Left cardiac atrium (tissue), 4 donors: Measurements from ENCODE around the gene HCFC1R1. TPM values are rescaled to one million over a fixed set of nuclear protein-coding genes. Genes with fewer than 3 reads are reported as not detected.

ENCODE experiments used
- ATAC-seq, 2 donors: fragments of 200-7000 bp; cut with Tn5 transposase; one replicate each; pipeline ENCODE4 v1.9.1; 2020; ENCODE audit warnings: mild to moderate bottlenecking in 2 of 2, moderate library complexity in 2 of 2
- DNase-seq: peaks from one replicate; pipeline ENCODE4 v3.0.0-alpha.2; 2020
- intact Hi-C, 2 donors: fragments of 100-400 bp; cut with DNase I; formaldehyde crosslinking; loops; one replicate each; pipeline versions ENCODE4 v1.14.1 to v1.15.1; 2022 to 2023
- total RNA-seq, 2 donors: library from RNA; stranded (reverse); fragmentation: NEBNext Ultra II Directional; extraction: Animal tissue kit (Norgen Biotek cat#: 25700); gene quantifications; one replicate each; pipeline ENCODE4 v1.2.1, GENCODE V29; 2021
- donor health status: DM: no; HTN: yes; CAD: no.
- donor health status: DM: no; HTN: yes; CAD: no; lungs with severe emphysema.
- donor health status: DM: yes; HTN: yes; CAD: no.
- donor health status: Dilated cardiomyopathy.

The HCFC1R1 gene
- total RNA-seq, 2 donors from 2014 or later = 28.4 to 46.1 TPM

DNA sequence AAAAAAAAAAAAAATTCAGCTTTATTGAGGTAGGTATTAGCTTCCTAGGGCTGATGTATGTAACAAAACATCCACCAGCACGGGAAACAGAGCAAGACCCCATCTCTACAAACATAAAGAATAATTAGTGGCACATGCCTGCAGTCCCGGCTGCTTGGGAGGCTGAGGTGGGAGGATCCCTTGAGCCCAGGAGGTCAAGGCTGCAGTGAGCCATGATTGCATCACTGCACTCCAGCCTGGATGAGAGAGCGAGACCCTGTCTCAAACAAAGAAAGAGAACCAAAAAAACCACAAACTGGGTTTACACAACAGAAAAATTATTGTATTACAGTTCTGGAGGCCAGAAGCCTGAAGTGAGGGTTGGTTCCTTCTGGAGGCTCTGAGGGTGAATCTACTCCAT, 18.6 kb upstream of the HCFC1R1 start:
- intact Hi-C loops = no loop called here
- ATAC-seq (no peak), DNase-seq (no peak)

GRCh38 chr16:3038896-3039295, 15.2 kb upstream of the HCFC1R1 start:
- intact Hi-C loops = no loop called here
- DNase-seq (no peak), ATAC-seq (no peak)

- intact Hi-C loops = no loop called here
- DNase-seq (no peak), ATAC-seq (no peak)
Measured at GRCh38 chr16:3038256-3038655, 14.5 kb upstream of the HCFC1R1 start.

- no peak for DNase-seq
- no peak for ATAC-seq
- intact Hi-C loops = no loop called here
Measured at GRCh38 chr16:3036726-3037315, 13.1 kb upstream of the HCFC1R1 start, which contains the start of gene BICDL2. TSS of gene BICDL2 (minus strand) at chr16:3036944. CDS start at chr16:3035496, 1,448 bp downstream.

GRCh38 chr16:3035972-3036725, 12.4 kb upstream of the HCFC1R1 start:
- DNase-seq (no peak), ATAC-seq (no peak)
- intact Hi-C loops = no loop called here

DNA sequence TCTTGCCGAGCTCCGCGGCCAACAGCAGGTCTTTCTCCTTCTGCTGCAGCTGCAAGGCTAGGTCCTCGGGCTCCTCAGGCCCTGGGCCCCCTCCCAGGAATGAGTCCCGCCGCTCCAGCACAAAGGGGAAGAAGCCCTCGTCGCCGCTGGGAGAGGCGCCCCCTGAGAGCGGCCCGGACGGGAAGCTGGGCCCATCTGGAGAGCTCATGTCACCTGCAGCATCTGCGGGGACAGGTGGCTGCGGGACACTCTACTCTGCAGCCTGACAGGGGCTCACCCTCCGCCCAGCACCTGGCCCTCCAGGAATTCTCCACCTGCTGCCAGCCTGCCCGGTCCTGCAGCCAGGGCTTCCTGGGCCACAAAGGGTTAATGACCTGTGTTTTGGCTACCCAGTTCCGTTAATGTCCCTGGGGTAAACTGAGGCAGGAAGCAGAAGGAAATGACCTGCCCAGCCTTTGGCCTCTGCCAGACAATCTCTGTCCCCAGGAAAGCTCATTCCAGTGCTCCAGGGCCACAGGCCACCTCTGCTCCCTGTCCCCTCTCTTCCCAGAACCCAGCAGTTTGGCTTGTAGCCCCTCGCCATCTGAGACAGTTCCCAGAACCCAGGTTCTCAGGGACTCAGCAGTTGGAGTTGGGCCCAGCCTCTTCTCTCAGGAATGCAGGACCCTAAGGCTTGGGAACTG, 11.7 kb upstream of the HCFC1R1 start:
- no peak for DNase-seq
- ATAC-seq = no peak
- intact Hi-C loops = no loop called here

GRCh38 chr16:3032624-3033023, 8.9 kb upstream of the HCFC1R1 start:
- intact Hi-C loops = no loop called here
- no peak for DNase-seq
- ATAC-seq = no peak

DNA sequence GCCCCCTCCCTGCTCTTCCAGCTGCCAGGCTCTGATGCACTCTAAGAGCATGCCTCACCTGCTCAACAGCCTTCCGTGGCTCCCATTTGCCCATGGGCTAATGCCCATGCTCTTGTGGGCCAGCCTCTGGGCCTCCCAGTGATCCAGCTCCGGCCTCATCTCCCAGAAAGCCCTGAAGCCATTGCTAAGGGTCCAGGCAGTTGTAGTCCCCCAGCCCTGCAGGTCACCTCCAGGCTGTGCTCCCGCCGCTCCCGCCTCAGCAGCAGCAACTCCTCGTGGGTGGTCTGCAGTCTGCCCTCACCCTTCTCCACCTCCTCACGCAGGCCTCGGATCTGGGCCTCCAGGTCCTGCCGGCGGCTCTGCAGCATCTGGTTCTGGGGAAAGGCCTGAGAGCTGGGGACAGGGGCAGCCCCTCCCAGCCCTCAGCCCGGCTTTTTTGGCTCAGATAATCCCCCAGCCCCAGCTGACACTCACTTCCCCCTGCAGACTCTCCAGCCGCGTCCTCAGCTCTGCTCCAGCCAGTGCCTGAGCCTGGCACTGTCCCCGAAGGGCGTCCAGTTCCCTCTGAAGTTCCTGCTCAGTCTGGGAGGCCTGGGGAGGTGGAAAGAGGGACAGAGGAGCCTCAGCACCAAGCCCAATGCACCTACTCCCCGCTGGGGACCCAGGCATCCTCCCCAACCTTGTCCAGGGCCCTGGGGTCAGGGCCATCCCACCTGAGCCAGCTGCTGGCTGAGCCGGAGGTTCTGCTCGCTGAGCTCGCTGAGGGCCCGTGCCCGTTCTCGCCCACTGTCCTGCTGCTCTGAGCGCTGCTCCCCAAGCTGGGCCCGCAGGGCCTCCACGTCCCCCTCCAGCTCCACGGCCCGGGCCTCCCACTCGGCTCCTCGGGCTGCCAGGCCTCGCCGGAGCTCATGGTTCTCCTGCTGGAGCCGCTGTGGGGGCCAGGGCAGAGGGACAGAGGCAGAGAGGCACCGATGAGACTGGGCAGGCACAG, 6.8 kb upstream of the HCFC1R1 start:
- DNase-seq (no peak), ATAC-seq (no peak)
- intact Hi-C loops = no loop called here

GRCh38 chr16:3029491-3030221, 5.9 kb upstream of the HCFC1R1 start:
- ATAC-seq = peak in 1 of 2 donors; percentile 28
- no peak for DNase-seq
- intact Hi-C loops = loop anchor here in 1 of 2 donors (5.0 kb wide), 1 partner anchor 103 kb away; no protein-coding TSS in a partner anchor

- DNase-seq = no peak
- ATAC-seq = no peak
- intact Hi-C loops = loop anchor here in 1 of 2 donors (5.0 kb wide), 1 partner anchor 103 kb away; no protein-coding TSS in a partner anchor
Measured at GRCh38 chr16:3028716-3029319, 5.1 kb upstream of the HCFC1R1 start.

- peak; percentile 80 for DNase-seq
- ATAC-seq = peak; percentile 26 to 27
- intact Hi-C loops = loop anchor here in 1 of 2 donors (5.0 kb wide), 1 partner anchor 104 kb away; no protein-coding TSS in a partner anchor
Measured at GRCh38 chr16:3027983-3028715, 4.4 kb upstream of the HCFC1R1 start.

GRCh38 chr16:3027489-3027795, 3.7 kb upstream of the HCFC1R1 start:
- no peak for DNase-seq
- intact Hi-C loops = loop anchor here in 1 of 2 donors (5.0 kb wide), 1 partner anchor 105 kb away; no protein-coding TSS in a partner anchor
- ATAC-seq = no peak

GRCh38 chr16:3026609-3027488, 3.1 kb upstream of the HCFC1R1 start:
- intact Hi-C loops = loop anchor here in 1 of 2 donors (5.0 kb wide), 1 partner anchor 105 kb away; no protein-coding TSS in a partner anchor
- no peak for ATAC-seq
- no peak for DNase-seq

GRCh38 chr16:3026003-3026378, 2.2 kb upstream of the HCFC1R1 start:
- DNase-seq (no peak), ATAC-seq (no peak)
- intact Hi-C loops = loop anchor here in 1 of 2 donors (5.0 kb wide), 1 partner anchor 106 kb away; no protein-coding TSS in a partner anchor

DNA sequence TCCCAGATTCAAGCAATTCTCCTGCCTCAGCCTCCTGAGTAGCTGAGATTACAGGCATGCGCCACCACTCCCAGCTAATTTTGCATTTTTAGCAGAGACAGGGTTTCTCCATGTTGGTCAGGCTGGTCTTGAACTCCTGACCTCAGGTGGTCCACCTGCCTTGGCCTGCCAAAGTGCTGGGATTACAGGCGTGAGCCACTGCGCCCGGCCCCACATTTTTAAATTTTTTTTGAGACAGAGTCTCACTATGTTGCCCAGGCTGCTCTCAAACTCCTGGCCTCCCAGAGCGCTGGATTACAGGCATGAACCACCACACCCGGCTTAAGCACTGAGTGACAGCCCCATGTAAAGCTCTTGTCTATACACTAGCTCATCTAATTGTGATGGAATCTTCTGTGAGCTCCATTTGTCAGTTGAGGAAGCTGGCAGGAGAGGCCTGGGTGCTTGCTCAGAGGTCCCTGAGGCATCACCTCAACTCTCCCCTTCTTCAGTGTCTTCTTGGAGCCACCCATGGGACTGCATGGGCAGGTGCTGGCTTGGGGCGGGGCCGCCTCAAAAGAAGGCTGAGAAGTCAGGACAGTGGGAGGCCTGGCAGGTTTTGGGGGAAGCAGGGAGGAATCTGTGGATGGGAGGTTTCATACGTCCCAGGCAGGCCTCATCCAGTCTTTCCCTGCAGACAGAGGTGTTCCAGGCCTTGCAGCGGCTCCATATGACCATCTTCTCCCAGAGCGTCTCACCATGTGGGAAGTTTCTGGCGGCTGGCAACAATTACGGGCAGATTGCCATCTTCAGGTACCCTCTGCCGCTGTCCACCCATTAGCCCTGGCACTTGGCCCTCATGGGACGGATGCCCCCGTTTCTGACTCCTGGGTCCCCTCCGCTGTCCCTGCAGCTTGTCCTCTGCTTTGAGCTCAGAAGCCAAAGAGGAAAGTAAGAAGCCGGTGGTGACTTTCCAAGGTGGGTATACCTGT, 1.6 kb upstream of the HCFC1R1 start:
- ATAC-seq (no peak), DNase-seq (no peak)
- intact Hi-C loops = loop anchor here in 1 of 2 donors (5.0 kb wide), 1 partner anchor 107 kb away; no protein-coding TSS in a partner anchor
